Endodermal cell (in vitro differentiated cells): ENCODE measurements around the gene RASA4B. TPM values are rescaled to one million over a fixed set of nuclear protein-coding genes. Genes with fewer than 3 reads are reported as not detected.

Experiments
- DNase-seq: peaks from one replicate; pipeline ENCODE4 v3.0.0-alpha.2; 2017
- H3K27ac ChIP-seq: 2 replicates; pipeline ENCODE4 v1.5.1; 2013; ENCODE audit warnings: mild to moderate bottlenecking, low read depth, low read length, moderate library complexity
- H3K27me3 ChIP-seq: 2 replicates; pipeline ENCODE4 v1.6.1; 2013; ENCODE audit warnings: mild to moderate bottlenecking, low read length, moderate library complexity; ENCODE audit not compliant: insufficient read depth, control insufficient read depth, poor library complexity, severe bottlenecking
- H3K36me3 ChIP-seq: 2 replicates; pipeline ENCODE4 v1.7.0; 2013; ENCODE audit warnings: mild to moderate bottlenecking, low read length, moderate library complexity; ENCODE audit not compliant: control insufficient read depth, insufficient read depth
- H3K4me1 ChIP-seq: one replicate; pipeline ENCODE4 v1.7.0; 2013; ENCODE audit warnings: low read length; ENCODE audit not compliant: control insufficient read depth, insufficient read depth
- H3K4me3 ChIP-seq: 2 replicates; pipeline ENCODE4 v1.5.1; 2013; ENCODE audit warnings: mild to moderate bottlenecking, low read length, moderate library complexity
- H3K9ac ChIP-seq: 2 replicates; pipeline ENCODE4 v1.6.1; 2013; ENCODE audit warnings: mild to moderate bottlenecking, low read length, moderate library complexity; ENCODE audit not compliant: poor library complexity, severe bottlenecking; ENCODE audit errors: extremely low read depth
- H3K9me3 ChIP-seq: 2 replicates; pipeline ENCODE4 v1.6.1; 2013; ENCODE audit warnings: mild to moderate bottlenecking, low read length, moderate library complexity; ENCODE audit not compliant: control insufficient read depth
- H3K27ac Mint-ChIP-seq: 2 replicates; pipeline ENCODE4 v1.8.0; 2020; ENCODE audit warnings: mixed read lengths
- H3K27me3 Mint-ChIP-seq: 2 replicates; pipeline ENCODE4 v1.8.0; 2021; ENCODE audit warnings: mild to moderate bottlenecking, mixed read lengths; ENCODE audit not compliant: insufficient read depth
- H3K36me3 Mint-ChIP-seq: 2 replicates; pipeline ENCODE4 v1.8.0; 2020; ENCODE audit warnings: low read depth, mixed read lengths
- H3K4me1 Mint-ChIP-seq: 2 replicates; pipeline ENCODE4 v1.8.0; 2020; ENCODE audit warnings: mixed read lengths
- H3K4me3 Mint-ChIP-seq: 2 replicates; pipeline ENCODE4 v1.8.0; 2020; ENCODE audit warnings: mild to moderate bottlenecking, moderate library complexity, mixed read lengths
- H3K9me3 Mint-ChIP-seq: 2 replicates; pipeline ENCODE4 v1.8.0; 2020; ENCODE audit warnings: mild to moderate bottlenecking, mixed read lengths
- WGBS, 2 experiments: methylation state at CpG; one replicate each; pipeline versions ENCODE4 v1.1.5 to v1.1.7; 2013; ENCODE audit warnings: missing lambda C conversion rate in 2 of 2, mixed read lengths in 1 of 2; ENCODE audit not compliant: insufficient coverage in 1 of 2, insufficient read length in 1 of 2; 5-methylcytosine and 5-hydroxymethylcytosine counted together
- total RNA-seq, 2 donors: library from RNA; stranded (reverse); fragmentation: NEBNext Ultra II Directional in 1 of 2; extraction: Animal tissue kit (Norgen Biotek cat#: 25700) in 1 of 2; gene quantifications; 2 replicates in 1 of 2; 3 replicates in 1 of 2; pipeline ENCODE4 v1.2.1, GENCODE V29; 2021
- TF ChIP-seq, protein P1 (sequence below): fragments of 200-600 bp; sonication (generic); conservative IDR thresholded peaks from 2 replicates; pipeline ENCODE4 v1.5.0; 2021; ENCODE audit warnings: antibody characterized with exemption, mild to moderate bottlenecking

RASA4B gene
- total RNA-seq, 2 donors from 2014 or later: 3.5 to 11.5 TPM

DNA sequence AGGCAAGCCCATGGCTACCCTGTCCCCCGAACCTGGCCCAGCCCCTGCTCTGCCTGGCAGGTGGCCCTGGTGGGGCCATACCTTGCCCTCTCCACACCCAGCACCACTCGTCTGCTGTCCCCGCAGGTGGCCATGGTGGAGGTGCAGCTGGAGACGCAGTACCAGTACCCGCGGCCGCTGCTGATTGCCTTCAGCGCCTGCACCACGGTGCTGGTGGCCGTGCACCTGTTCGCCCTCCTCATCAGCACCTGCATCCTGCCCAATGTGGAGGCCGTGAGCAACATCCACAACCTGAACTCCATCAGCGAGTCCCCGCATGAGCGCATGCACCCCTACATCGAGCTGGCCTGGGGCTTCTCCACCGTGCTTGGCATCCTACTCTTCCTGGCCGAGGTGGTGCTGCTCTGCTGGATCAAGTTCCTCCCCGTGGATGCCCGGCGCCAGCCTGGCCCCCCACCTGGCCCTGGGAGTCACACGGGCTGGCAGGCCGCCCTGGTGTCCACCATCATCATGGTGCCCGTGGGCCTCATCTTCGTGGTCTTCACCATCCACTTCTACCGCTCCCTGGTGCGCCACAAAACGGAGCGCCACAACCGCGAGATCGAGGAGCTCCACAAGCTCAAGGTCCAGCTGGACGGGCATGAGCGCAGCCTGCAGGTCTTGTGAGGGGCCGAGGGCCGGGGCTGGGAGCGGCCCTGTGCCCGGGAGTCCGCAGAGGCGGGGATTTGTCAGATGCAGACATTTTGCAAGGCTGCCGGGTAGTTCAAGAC, 71.0 kb downstream of the RASA4B start:
- Mint-ChIP-seq H3K4me1 (peaks cover 4% of the 10 kb centered on the region), H3K27me3 (no peaks in the 10 kb centered on the region), H3K27ac (no peak overlapping the region)

DNA sequence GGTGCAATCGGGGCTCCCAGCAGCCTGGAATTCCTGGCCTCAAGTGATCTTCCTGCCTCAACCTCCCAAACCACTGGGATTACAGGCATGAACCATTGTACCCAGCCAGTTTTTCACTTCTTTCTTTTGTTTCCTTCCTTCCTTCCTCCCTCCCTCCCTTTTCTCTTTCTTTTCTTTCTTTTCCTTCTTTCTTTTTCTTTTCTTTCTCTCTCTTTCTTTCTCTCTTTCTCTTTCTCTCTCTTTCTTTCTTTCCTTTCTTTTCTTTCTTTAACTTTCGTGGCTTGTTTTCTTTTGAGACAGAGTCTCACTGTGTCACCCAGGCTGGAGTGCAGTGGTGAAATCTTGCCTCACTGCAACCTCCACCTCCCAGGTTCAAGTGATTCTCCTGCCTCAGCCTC, 71.9 kb downstream of the RASA4B start:
- H3K9ac ChIP-seq: no peak overlapping the region
- Mint-ChIP-seq H3K36me3 (peaks cover 24% of the 10 kb centered on the region), H3K9me3 (no peaks in the 10 kb centered on the region), H3K4me1 (peaks cover 5% of the 10 kb centered on the region), H3K27me3 (no peaks in the 10 kb centered on the region), H3K27ac (no peak overlapping the region), H3K4me3 (no peak overlapping the region)
- no peak overlapping the region for H3K4me3 ChIP-seq
- H3K27ac ChIP-seq: no peak overlapping the region
- H3K27me3 ChIP-seq: no peaks in the 10 kb centered on the region
- H3K36me3 ChIP-seq: peaks cover 4% of the 10 kb centered on the region
- no peak for DNase-seq
- no peaks in the 10 kb centered on the region for H3K4me1 ChIP-seq
- H3K9me3 ChIP-seq: no peaks in the 10 kb centered on the region
- 77 to 94% methylated on average over 2 of the region's 2 CpGs for WGBS, 2 experiments
- TF ChIP-seq, protein P1, sequence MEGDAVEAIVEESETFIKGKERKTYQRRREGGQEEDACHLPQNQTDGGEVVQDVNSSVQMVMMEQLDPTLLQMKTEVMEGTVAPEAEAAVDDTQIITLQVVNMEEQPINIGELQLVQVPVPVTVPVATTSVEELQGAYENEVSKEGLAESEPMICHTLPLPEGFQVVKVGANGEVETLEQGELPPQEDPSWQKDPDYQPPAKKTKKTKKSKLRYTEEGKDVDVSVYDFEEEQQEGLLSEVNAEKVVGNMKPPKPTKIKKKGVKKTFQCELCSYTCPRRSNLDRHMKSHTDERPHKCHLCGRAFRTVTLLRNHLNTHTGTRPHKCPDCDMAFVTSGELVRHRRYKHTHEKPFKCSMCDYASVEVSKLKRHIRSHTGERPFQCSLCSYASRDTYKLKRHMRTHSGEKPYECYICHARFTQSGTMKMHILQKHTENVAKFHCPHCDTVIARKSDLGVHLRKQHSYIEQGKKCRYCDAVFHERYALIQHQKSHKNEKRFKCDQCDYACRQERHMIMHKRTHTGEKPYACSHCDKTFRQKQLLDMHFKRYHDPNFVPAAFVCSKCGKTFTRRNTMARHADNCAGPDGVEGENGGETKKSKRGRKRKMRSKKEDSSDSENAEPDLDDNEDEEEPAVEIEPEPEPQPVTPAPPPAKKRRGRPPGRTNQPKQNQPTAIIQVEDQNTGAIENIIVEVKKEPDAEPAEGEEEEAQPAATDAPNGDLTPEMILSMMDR: no peak

More for the DNA sequence above, 71.0 kb downstream of the RASA4B start:
- no peak for DNase-seq
- H3K4me3 ChIP-seq: no peak overlapping the region
- H3K9me3 Mint-ChIP-seq: no peaks in the 10 kb centered on the region
- H3K4me1 ChIP-seq: no peaks in the 10 kb centered on the region
- no peaks in the 10 kb centered on the region for H3K9me3 ChIP-seq
- no peak overlapping the region for H3K4me3 Mint-ChIP-seq
- TF ChIP-seq, protein P1: no peak
- no peaks in the 10 kb centered on the region for H3K27me3 ChIP-seq
- H3K9ac ChIP-seq: no peak overlapping the region
- H3K27ac ChIP-seq: no peak overlapping the region
- 95 to 96% methylated on average over 26 to 41 of the region's 41 CpGs for WGBS, 2 experiments
- H3K36me3 ChIP-seq: peaks cover 3% of the 10 kb centered on the region
- peaks cover 23% of the 10 kb centered on the region for H3K36me3 Mint-ChIP-seq

DNA sequence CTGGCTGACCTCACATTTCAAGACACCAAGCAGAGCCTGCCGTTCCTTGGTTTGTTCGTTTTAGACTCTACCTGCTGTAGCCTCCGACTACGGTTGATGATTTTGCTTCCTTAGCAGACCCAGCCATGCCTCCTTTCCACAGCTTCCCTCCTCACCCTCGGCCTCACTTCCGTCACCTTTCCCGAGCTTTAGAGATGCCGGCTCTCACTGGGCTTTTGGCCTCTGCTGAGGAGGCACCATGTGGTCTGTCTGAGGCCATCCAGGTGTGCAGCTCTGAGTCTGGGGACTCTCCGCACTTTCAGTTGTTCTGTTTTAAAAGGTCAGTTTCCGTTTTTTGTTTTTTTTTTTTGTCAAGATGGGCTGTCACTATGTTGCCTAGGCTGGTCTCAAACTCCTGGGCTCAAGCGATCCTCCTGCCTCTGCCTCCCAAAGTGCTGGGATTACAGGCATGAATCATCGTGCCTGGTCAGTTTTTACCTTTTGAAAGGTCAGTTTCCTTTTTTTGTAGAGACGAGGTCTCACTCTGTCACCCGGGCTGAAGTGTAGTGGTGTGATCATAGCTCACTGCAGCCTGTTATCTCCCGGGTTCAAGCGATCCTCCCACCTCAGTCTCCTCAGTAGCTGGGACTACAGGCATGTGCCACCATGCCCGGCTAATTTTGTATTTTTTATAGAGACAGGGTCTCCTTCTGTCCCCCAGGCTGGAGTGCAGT, 72.5 kb downstream of the RASA4B start:
- H3K4me3 Mint-ChIP-seq: no peak overlapping the region
- H3K27ac Mint-ChIP-seq: peak overlapping the region; percentile 15

More for the DNA sequence above, 72.5 kb downstream of the RASA4B start:
- Histone ChIP-seq H3K9me3 (no peaks in the 10 kb centered on the region), H3K27me3 (no peaks in the 10 kb centered on the region), H3K36me3 (peaks cover 4% of the 10 kb centered on the region), H3K4me1 (no peaks in the 10 kb centered on the region), H3K4me3 (no peak overlapping the region), H3K9ac (no peak overlapping the region), H3K27ac (no peak overlapping the region)
- WGBS, 2 experiments: 93 to 95% methylated on average over 17 of the region's 17 CpGs
- TF ChIP-seq, protein P1: no peak
- DNase-seq: no peak
- Mint-ChIP-seq H3K27me3 (no peaks in the 10 kb centered on the region), H3K4me1 (peaks cover 5% of the 10 kb centered on the region), H3K9me3 (no peaks in the 10 kb centered on the region), H3K36me3 (peaks cover 26% of the 10 kb centered on the region)
